ELF-1 (cell line): Measurements from ENCODE around the gene ARMC8.
A peak's percentile ranks its signal among the peaks of the same experiment; 100 is the strongest.
"Not testable (repeated sequence)": the region's sequence is repeated elsewhere in the genome, so short reads cannot be mapped to it uniquely, and the experiment has no call there.

Experiments used
- DNase-seq: peaks from one replicate; pipeline ENCODE4 v3.0.0-alpha.2; 2016; ENCODE audit warnings: low read depth, low spot score

ARMC8 gene

GRCh38 chr3:138187296-138188012 lies at the start of gene ARMC8:
TSS of gene ARMC8 (plus strand) at chr3:138187301. CDS start at chr3:138187555, 254 bp downstream.
- peak; percentile 75 for DNase-seq

GRCh38 chr3:138137861-138138260 lies 49.2 kb upstream of the ARMC8 start:
- no peak for DNase-seq

GRCh38 chr3:138139691-138140090 lies 47.4 kb upstream of the ARMC8 start:
- no peak for DNase-seq

GRCh38 chr3:138140940-138141339 lies 46.2 kb upstream of the ARMC8 start:
- no peak for DNase-seq

GRCh38 chr3:138142181-138142580 lies 44.9 kb upstream of the ARMC8 start:
- not testable (repeated sequence) for DNase-seq

- no peak for DNase-seq
Measured at GRCh38 chr3:138148503-138148902, 38.6 kb upstream of the ARMC8 start.

- DNase-seq: no peak
Measured at GRCh38 chr3:138154534-138154933, 32.6 kb upstream of the ARMC8 start.

GRCh38 chr3:138157743-138158142 lies 29.4 kb upstream of the ARMC8 start:
- DNase-seq: no peak

- DNase-seq: no peak
Measured at GRCh38 chr3:138165061-138165460, 22.0 kb upstream of the ARMC8 start.

- no peak for DNase-seq
Measured at GRCh38 chr3:138172625-138173024, 14.5 kb upstream of the ARMC8 start.

GRCh38 chr3:138173769-138174420 lies 13.2 kb upstream of the ARMC8 start:
- peak; percentile 30 for DNase-seq

GRCh38 chr3:138174421-138175131 lies 12.5 kb upstream of the ARMC8 start, which contains the start of gene DBR1:
TSS of gene DBR1 (minus strand) at chr3:138174921. CDS start at chr3:138174795, 126 bp downstream.
- peak; percentile 88 for DNase-seq

GRCh38 chr3:138180375-138181029 lies 6.6 kb upstream of the ARMC8 start:
- DNase-seq: no peak

GRCh38 chr3:138184994-138185393 lies 2.1 kb upstream of the ARMC8 start:
- DNase-seq: no peak

GRCh38 chr3:138186221-138186620 lies 880 bp upstream of the ARMC8 start:
- DNase-seq: no peak

GRCh38 chr3:138186803-138187295 lies 252 bp upstream of the ARMC8 start:
- peak; percentile 94 for DNase-seq

- DNase-seq: no peak
Measured at GRCh38 chr3:138188013-138188730, 1.1 kb downstream of the ARMC8 start.

- no peak for DNase-seq
Measured at GRCh38 chr3:138195481-138195880, 8.4 kb downstream of the ARMC8 start.

GRCh38 chr3:138196023-138196422 lies 8.9 kb downstream of the ARMC8 start:
- DNase-seq: no peak

GRCh38 chr3:138197058-138197457 lies 10.0 kb downstream of the ARMC8 start:
- DNase-seq: peak; percentile 42

- no peak for DNase-seq
Measured at GRCh38 chr3:138197524-138197923, 10.4 kb downstream of the ARMC8 start.
